ENCODE results near the gene ZNF117.
"Not testable (repeated sequence)": the region's sequence is repeated elsewhere in the genome, so short reads cannot be mapped to it uniquely, and the experiment has no call there.

DNA sequence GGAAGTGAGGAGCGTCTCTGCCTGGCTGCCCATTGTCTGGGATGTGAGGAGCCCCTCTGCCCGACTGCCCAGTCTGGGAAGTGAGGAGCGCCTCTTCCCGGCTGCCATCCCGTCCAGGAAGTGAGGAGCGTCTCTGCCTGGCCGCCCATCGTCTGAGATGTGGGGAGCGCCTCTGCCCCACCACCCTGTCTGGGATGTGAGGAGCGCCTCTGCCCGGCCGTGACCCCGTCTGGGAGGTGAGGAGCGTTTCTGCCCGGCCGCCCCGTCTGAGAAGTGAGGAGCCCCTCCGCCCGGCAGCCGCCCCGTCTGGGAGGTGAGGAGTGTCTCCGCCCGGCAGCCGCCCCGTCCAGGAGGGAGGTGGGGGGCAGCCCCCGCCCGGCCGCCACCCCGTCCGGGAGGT is 42.6 kb upstream of the ZNF117 start:
- TF ChIP-seq, protein P1, sequence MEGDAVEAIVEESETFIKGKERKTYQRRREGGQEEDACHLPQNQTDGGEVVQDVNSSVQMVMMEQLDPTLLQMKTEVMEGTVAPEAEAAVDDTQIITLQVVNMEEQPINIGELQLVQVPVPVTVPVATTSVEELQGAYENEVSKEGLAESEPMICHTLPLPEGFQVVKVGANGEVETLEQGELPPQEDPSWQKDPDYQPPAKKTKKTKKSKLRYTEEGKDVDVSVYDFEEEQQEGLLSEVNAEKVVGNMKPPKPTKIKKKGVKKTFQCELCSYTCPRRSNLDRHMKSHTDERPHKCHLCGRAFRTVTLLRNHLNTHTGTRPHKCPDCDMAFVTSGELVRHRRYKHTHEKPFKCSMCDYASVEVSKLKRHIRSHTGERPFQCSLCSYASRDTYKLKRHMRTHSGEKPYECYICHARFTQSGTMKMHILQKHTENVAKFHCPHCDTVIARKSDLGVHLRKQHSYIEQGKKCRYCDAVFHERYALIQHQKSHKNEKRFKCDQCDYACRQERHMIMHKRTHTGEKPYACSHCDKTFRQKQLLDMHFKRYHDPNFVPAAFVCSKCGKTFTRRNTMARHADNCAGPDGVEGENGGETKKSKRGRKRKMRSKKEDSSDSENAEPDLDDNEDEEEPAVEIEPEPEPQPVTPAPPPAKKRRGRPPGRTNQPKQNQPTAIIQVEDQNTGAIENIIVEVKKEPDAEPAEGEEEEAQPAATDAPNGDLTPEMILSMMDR (IDR thresholded peaks at IDR 0.05; ENCODE audit: low read depth, low read length): not testable (repeated sequence)
- not testable (repeated sequence) for TF ChIP-seq EZH2phosphoT487 (IDR thresholded peaks at IDR 0.05; ENCODE audit: low read depth)
